Ecto neural progenitor cell (in vitro differentiated cells): ENCODE data around the gene DHODH.
A peak's percentile ranks its signal among the peaks of the same experiment; 100 is the strongest.
"Not testable (repeated sequence)": the region's sequence is repeated elsewhere in the genome, so short reads cannot be mapped to it uniquely, and the experiment has no call there.

ENCODE experiments used
- DNase-seq: peaks from one replicate; pipeline ENCODE4 v3.0.0-alpha.2; 2018; ENCODE audit warnings: low spot score

DHODH gene

GRCh38 chr16:72054254-72054847 is 45.8 kb downstream of the DHODH start, which contains the start of gene HP:
HP (plus strand) TSS chr16:72054505; CDS start chr16:72054653, 148 bp downstream.
- DNase-seq, result not testable (repeated sequence)

- no peak for DNase-seq
Measured at GRCh38 chr16:72055911-72056310, 47.4 kb downstream of the DHODH start.

GRCh38 chr16:72057313-72057712 is 48.8 kb downstream of the DHODH start:
- not testable (repeated sequence) for DNase-seq

GRCh38 chr16:72059060-72059459 is 50.5 kb downstream of the DHODH start:
- DNase-seq, result not testable (repeated sequence)

- DNase-seq, result no peak
Measured at GRCh38 chr16:72060405-72060804, 51.9 kb downstream of the DHODH start.

- no peak for DNase-seq
Measured at GRCh38 chr16:72061564-72061963, 53.0 kb downstream of the DHODH start.

- DNase-seq, result no peak
Measured at GRCh38 chr16:72064361-72064894, 55.9 kb downstream of the DHODH start.

GRCh38 chr16:72066747-72067146 is 58.2 kb downstream of the DHODH start:
- DNase-seq, result no peak

GRCh38 chr16:72068930-72069329 is 60.4 kb downstream of the DHODH start:
- DNase-seq, result no peak

GRCh38 chr16:72072514-72073342 is 64.2 kb downstream of the DHODH start:
- peak; percentile 56 for DNase-seq

GRCh38 chr16:72073560-72074230 is 65.2 kb downstream of the DHODH start:
- DNase-seq, result no peak

GRCh38 chr16:72075067-72075466 is 66.5 kb downstream of the DHODH start:
- not testable (repeated sequence) for DNase-seq
